ENCODE data around the gene TIMM50. TPM values are rescaled to one million over a fixed set of nuclear protein-coding genes. Genes with fewer than 3 reads are reported as not detected.
A peak's percentile ranks its signal among the peaks of the same experiment; 100 is the strongest.

TIMM50 gene
- total RNA-seq, 3 donors from 2014 or later = 52.6 to 57.9 (median 57.7) TPM

DNA sequence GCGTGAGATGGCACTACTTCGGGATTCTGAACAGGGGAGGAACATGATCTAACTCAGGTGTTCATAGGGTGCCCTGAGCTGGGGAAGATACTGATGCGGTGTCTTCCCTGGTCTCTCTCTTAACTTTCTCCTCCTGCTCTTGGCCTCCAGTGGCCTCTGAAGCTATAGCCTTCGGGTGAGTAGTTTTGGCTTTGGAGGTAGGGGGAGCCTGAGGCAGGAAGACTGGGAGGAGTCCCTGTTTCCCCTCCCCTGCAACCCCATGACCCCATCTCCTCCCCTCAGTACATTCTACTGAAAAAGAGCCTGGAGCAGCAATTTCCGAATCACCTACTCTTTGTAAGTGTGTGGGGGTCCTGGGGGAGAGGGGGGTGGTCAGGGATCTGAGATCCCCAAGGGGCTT is 37.8 kb downstream of the TIMM50 start:
- peaks cover 11% of the 10 kb centered on the region for H3K4me1 ChIP-seq (ENCODE audit: low read depth)
- no peaks in the 10 kb centered on the region for H3K9me3 ChIP-seq
- ATAC-seq (no peak), DNase-seq (no peak)
- H3K36me3 ChIP-seq (ENCODE audit: low read depth) = no peaks in the 10 kb centered on the region
- intact Hi-C loops (cut with DNase I, micrococcal nuclease) = no loop called here
- H3K4me3 ChIP-seq = no peak overlapping the region
- no peak for TF ChIP-seq CTCF (IDR thresholded peaks at IDR 0.05)

GRCh38 chr19:39518975-39519374 is 38.3 kb downstream of the TIMM50 start:
- H3K9me3 ChIP-seq = no peaks in the 10 kb centered on the region
- DNase-seq (no peak), ATAC-seq (no peak)
- no peaks in the 10 kb centered on the region for H3K36me3 ChIP-seq (ENCODE audit: low read depth)
- no peak for TF ChIP-seq CTCF (IDR thresholded peaks at IDR 0.05)
- H3K4me1 ChIP-seq (ENCODE audit: low read depth) = peaks cover 11% of the 10 kb centered on the region
- no peak overlapping the region for H3K4me3 ChIP-seq
- intact Hi-C loops (cut with DNase I, micrococcal nuclease) = no loop called here

GRCh38 chr19:39520541-39521484 is 40.2 kb downstream of the TIMM50 start:
- intact Hi-C loops (cut with DNase I, micrococcal nuclease) = no loop called here
- Histone ChIP-seq H3K36me3 (ENCODE audit: low read depth) (no peaks in the 10 kb centered on the region), H3K9me3 (no peaks in the 10 kb centered on the region), H3K4me1 (ENCODE audit: low read depth) (peaks cover 4% of the 10 kb centered on the region), H3K4me3 (no peak overlapping the region)
- DNase-seq (no peak), ATAC-seq (no peak)
- no peak for TF ChIP-seq CTCF (IDR thresholded peaks at IDR 0.05)

GRCh38 chr19:39524495-39524894 is 43.9 kb downstream of the TIMM50 start:
- DNase-seq (peak in 1 of 3 donors; percentile 48), ATAC-seq (peak; percentile 84)

DNA sequence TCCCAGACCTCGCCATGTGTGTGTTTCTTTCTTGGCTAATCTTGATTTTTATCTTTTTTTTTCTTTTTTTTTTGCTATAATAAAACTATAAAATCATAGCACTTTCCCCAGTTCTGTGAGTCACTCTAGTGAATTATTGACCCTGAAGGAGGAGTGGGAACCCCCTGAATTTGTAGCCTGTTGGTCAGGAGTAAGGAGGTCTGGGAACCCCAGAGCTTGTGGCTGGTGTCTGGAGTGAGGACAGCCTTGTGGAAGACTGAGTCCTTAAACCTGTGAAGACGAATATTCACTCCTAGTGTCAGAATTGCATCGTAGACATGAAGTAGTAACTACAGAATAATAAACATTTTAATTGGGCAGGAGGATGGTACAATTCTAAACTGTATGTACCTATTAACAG is 44.6 kb downstream of the TIMM50 start:
- Histone ChIP-seq H3K4me3 (no peak overlapping the region), H3K4me1 (ENCODE audit: low read depth) (peaks cover 6% of the 10 kb centered on the region), H3K36me3 (ENCODE audit: low read depth) (no peaks in the 10 kb centered on the region), H3K9me3 (no peaks in the 10 kb centered on the region)
- ATAC-seq (peak; percentile 21), DNase-seq (no peak)
- no peak for TF ChIP-seq CTCF (IDR thresholded peaks at IDR 0.05)
- intact Hi-C loops (cut with DNase I, micrococcal nuclease) = no loop called here

More at GRCh38 chr19:39524495-39524894, 43.9 kb downstream of the TIMM50 start:
- no peak for TF ChIP-seq CTCF (IDR thresholded peaks at IDR 0.05)
- no peaks in the 10 kb centered on the region for H3K9me3 ChIP-seq
- no peaks in the 10 kb centered on the region for H3K36me3 ChIP-seq (ENCODE audit: low read depth)
- peaks cover 3% of the 10 kb centered on the region for H3K4me1 ChIP-seq (ENCODE audit: low read depth)
- intact Hi-C loops (cut with DNase I, micrococcal nuclease) = no loop called here
- no peak overlapping the region for H3K4me3 ChIP-seq
